Esophagus squamous epithelium (tissue), 4 donors: ENCODE measurements around the gene USP6.

Experiments used
- POLR2A ChIP-seq, 4 donors: fragments of 450-650 bp; IDR thresholded peaks; one replicate each; pipeline ENCODE4 v1.6.1; 2017; ENCODE audit warnings: antibody characterized with exemption in 4 of 4, mild to moderate bottlenecking in 4 of 4, moderate library complexity in 3 of 4
- TF ChIP-seq, protein P1 (sequence below), 6 experiments: fragments of 450-650 bp in 4 of 6; fragments of 200-600 bp in 2 of 6; sonication (generic) in 2 of 6; IDR thresholded peaks; one replicate each; pipeline ENCODE4 v1.5.1; 2016 to 2019; ENCODE audit warnings: antibody characterized with exemption in 6 of 6, mild to moderate bottlenecking in 4 of 6, moderate library complexity in 4 of 6

DNA sequence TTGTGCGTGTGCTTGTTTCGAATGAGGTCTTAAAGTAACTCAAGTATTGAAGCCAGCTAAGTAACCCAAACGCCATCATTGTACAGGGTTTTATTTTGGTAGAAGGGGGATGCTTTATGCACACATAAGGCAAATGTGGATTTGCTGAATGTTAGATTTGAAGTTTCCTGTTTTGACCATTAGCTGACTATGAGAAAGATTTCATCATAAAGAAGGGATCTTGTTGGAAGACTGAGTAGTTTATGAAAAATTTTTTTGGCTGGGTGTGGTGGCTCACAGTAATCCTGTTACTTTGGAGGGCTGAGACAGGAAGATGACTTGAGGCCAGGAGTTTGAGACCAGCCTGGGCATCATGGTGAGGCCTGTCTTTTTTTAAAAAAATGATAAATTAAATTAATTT, 47.6 kb upstream of the USP6 start:
- TF ChIP-seq, protein P1, sequence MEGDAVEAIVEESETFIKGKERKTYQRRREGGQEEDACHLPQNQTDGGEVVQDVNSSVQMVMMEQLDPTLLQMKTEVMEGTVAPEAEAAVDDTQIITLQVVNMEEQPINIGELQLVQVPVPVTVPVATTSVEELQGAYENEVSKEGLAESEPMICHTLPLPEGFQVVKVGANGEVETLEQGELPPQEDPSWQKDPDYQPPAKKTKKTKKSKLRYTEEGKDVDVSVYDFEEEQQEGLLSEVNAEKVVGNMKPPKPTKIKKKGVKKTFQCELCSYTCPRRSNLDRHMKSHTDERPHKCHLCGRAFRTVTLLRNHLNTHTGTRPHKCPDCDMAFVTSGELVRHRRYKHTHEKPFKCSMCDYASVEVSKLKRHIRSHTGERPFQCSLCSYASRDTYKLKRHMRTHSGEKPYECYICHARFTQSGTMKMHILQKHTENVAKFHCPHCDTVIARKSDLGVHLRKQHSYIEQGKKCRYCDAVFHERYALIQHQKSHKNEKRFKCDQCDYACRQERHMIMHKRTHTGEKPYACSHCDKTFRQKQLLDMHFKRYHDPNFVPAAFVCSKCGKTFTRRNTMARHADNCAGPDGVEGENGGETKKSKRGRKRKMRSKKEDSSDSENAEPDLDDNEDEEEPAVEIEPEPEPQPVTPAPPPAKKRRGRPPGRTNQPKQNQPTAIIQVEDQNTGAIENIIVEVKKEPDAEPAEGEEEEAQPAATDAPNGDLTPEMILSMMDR (IDR thresholded peaks at IDR 0.05) = no peak
- TF ChIP-seq POLR2A (IDR thresholded peaks at IDR 0.05) = no peak
